T-cell (primary cell): Measurements from ENCODE around the gene NCBP1. TPM values are rescaled to one million over a fixed set of nuclear protein-coding genes. Genes with fewer than 3 reads are reported as not detected.

Source experiments
- ATAC-seq, 4 experiments: fragments of 200-7000 bp in 3 of 4; fragments of 150-1000 bp in 1 of 4; cut with Tn5 transposase; replicated peaks in 1 of 4; 1 replicate in 3 of 4; 2 replicates in 1 of 4; pipeline ENCODE4 v1.10.0; 2021; ENCODE audit warnings: moderate library complexity in 3 of 4, mild to moderate bottlenecking in 2 of 4, moderate number of reproducible peaks in 1 of 4
- CTCF ChIA-PET, 2 donors: fragments of 300-600 bp; sonication (Branson Sonifier 250); formaldehyde crosslinking; loops; one replicate each; lab custom pipeline; 2022; ENCODE audit warnings: antibody characterized with exemption in 2 of 2; lab: Charles Lee
- POLR2A ChIA-PET, 2 donors: fragments of 300-600 bp; sonication (Branson Sonifier 250); formaldehyde crosslinking; loops; one replicate each; lab custom pipeline; 2022; ENCODE audit warnings: antibody characterized with exemption in 2 of 2; lab: Charles Lee
- DNase-seq, 35 experiments: peaks; one replicate each; pipeline versions ENCODE4 v3.0.0 to v3.0.0-alpha.2; 2013 to 2023
- H3K27ac ChIP-seq: one replicate; pipeline ENCODE4 v1.5.1; 2013; ENCODE audit warnings: low read length
- H3K27me3 ChIP-seq, 2 experiments: replicated peaks in 1 of 2; 1 replicate in 1 of 2; 2 replicates in 1 of 2; pipeline versions ENCODE4 v1.6.1 to v1.7.0; 2013; ENCODE audit warnings: low read length in 1 of 2, mixed read lengths in 1 of 2; ENCODE audit not compliant: control insufficient read depth in 2 of 2, insufficient read depth in 2 of 2; ENCODE audit errors: extremely low read depth in 1 of 2
- H3K36me3 ChIP-seq, 2 donors: 1 replicate in 1 of 2; 2 replicates in 1 of 2; pipeline versions ENCODE4 v1.6.1 to v1.7.0; 2013; ENCODE audit warnings: low read length in 1 of 2; ENCODE audit not compliant: control insufficient read depth in 2 of 2, insufficient read depth in 1 of 2; ENCODE audit errors: extremely low read depth in 1 of 2
- H3K4me1 ChIP-seq, 2 experiments: 1 replicate in 1 of 2; 2 replicates in 1 of 2; pipeline versions ENCODE4 v1.6.1 to v1.7.0; 2013; ENCODE audit warnings: low read length in 2 of 2, mixed read lengths in 1 of 2; ENCODE audit not compliant: insufficient read depth in 2 of 2, control insufficient read depth in 1 of 2; ENCODE audit errors: extremely low read depth in 1 of 2
- H3K4me3 ChIP-seq, 2 donors: 1 replicate in 1 of 2; 2 replicates in 1 of 2; pipeline versions ENCODE4 v1.5.1 to v1.7.0; 2013; ENCODE audit warnings: mild to moderate bottlenecking in 2 of 2, low read length in 1 of 2, moderate library complexity in 1 of 2; ENCODE audit not compliant: control insufficient read depth in 1 of 2; ENCODE audit errors: extremely low read depth in 1 of 2
- H3K9me3 ChIP-seq: 2 replicates; pipeline ENCODE4 v1.7.0; 2013
- H3K27ac Mint-ChIP-seq, 2 donors: one replicate each; pipeline ENCODE4 v1.8.0; 2020 to 2021; ENCODE audit warnings: mild to moderate bottlenecking in 2 of 2, mixed read lengths in 2 of 2
- H3K27me3 Mint-ChIP-seq, 2 donors: one replicate each; pipeline ENCODE4 v1.8.0; 2021 to 2022; ENCODE audit warnings: mixed read lengths in 2 of 2
- H3K36me3 Mint-ChIP-seq: one replicate; pipeline ENCODE4 v1.8.0; 2021; ENCODE audit warnings: mixed read lengths
- H3K4me1 Mint-ChIP-seq, 3 donors: one replicate each; pipeline ENCODE4 v1.8.0; 2020 to 2022; ENCODE audit warnings: mixed read lengths in 3 of 3, mild to moderate bottlenecking in 1 of 3
- H3K4me3 Mint-ChIP-seq, 3 donors: one replicate each; pipeline ENCODE4 v1.8.0; 2020 to 2022; ENCODE audit warnings: mild to moderate bottlenecking in 3 of 3, mixed read lengths in 3 of 3, moderate library complexity in 3 of 3
- H3K9me3 Mint-ChIP-seq, 3 donors: one replicate each; pipeline ENCODE4 v1.8.0; 2020 to 2022; ENCODE audit warnings: mixed read lengths in 3 of 3
- WGBS: methylation state at CpG from one replicate; pipeline ENCODE4 v1.1.5; 2013; ENCODE audit warnings: missing lambda C conversion rate; ENCODE audit not compliant: insufficient coverage; 5-methylcytosine and 5-hydroxymethylcytosine counted together
- total RNA-seq, 35 experiments: library from RNA in 6 of 35; stranded (reverse) in 6 of 35; fragments of 120-200 nt in 1 of 35; gene quantifications; one replicate each; pipeline versions ENCODE4 v1.2.1 to v1.2.4 and lab custom pipeline; 2013 to 2026

NCBP1 gene
- total RNA-seq, 5 donors from 2014 or later (not counting 1 experiment from before 2014, with no cell fraction given), result 31.9 to 38.7 (median 33.8) TPM

DNA sequence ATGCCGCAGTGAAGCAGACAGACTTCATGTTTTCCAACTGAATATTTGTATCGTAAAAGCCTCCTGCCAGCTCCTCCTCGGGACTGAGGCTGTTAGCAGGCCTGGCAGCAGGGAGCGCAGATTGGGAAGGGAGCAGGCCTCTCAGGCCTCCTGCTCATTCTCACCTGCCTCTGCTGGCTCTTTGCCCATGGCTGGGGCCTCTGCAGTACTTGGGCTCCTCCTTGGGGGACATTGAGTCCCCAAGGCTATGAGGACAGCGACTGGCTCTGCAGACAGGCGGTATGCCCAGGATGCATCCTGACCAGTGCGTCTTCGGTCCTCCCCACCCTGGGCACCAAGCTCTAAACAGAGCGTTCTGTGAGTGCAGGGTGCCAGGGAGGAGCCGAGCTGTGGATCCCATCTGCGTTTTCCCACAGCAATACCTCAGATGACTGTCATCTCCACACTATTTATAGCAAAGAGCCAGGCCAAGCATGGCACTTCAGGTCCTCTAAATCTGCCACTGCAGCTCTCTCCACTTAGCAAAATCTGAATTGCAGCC, 39.2 kb upstream of the NCBP1 start:
- Mint-ChIP-seq H3K4me3 (no peak overlapping the region), H3K27me3 (peaks cover 0 to 6% of the 10 kb centered on the region in 2 donors), H3K4me1 (peaks cover 7 to 8% (median 7%) of the 10 kb centered on the region in 3 donors), H3K36me3 (peaks cover 7% of the 10 kb centered on the region), H3K27ac (no peak overlapping the region), H3K9me3 (no peaks in the 10 kb centered on the region)
- H3K27me3 ChIP-seq, result peaks cover 0 to 6% of the 10 kb centered on the region in 2 experiments
- no peaks in the 10 kb centered on the region for H3K9me3 ChIP-seq
- H3K4me1 ChIP-seq, result peaks cover 0 to 7% of the 10 kb centered on the region in 2 experiments
- POLR2A ChIA-PET, result no interaction called here
- H3K36me3 ChIP-seq, result peaks cover 0 to 2% of the 10 kb centered on the region in 2 donors
- no peak overlapping the region for H3K4me3 ChIP-seq
- no peak for ATAC-seq
- no peak for DNase-seq
- H3K27ac ChIP-seq, result no peak overlapping the region
- CTCF ChIA-PET, result interaction anchor here in 1 of 2 donors (0.5 kb wide), 1 partner anchor 19 kb away, joined by 3 read pairs; no protein-coding TSS in a partner anchor
- 86% methylated on average over 10 of the region's 11 CpGs for WGBS

DNA sequence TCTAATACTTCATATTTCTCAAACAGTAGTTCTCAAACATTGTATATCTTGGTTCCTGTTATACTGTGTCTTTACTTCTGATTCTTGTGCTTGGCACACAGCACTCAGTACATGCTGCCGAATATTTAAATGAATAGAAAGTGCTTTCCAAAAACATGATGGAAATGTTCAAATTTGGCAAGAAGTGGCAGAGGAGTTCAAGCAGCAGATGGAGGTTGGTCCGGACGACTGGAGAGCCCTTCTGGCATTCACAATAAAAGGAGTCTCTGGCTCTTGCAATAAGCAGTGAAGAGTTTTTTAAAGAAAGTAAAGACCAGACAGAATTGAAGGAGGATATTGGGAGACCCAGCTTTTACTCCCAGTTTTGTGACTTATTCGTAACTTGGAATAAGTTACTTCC, 36.7 kb upstream of the NCBP1 start:
- peaks cover 0 to 2% of the 10 kb centered on the region in 2 experiments for H3K27me3 ChIP-seq
- no peak for DNase-seq
- no peaks in the 10 kb centered on the region for H3K9me3 ChIP-seq
- H3K36me3 Mint-ChIP-seq, result peaks cover 19% of the 10 kb centered on the region
- H3K27me3 Mint-ChIP-seq, result peaks cover 0 to 2% of the 10 kb centered on the region in 2 donors
- no peak overlapping the region for H3K27ac Mint-ChIP-seq
- H3K4me3 Mint-ChIP-seq, result no peak overlapping the region
- peaks cover 0 to 7% of the 10 kb centered on the region in 2 experiments for H3K4me1 ChIP-seq
- no peaks in the 10 kb centered on the region for H3K9me3 Mint-ChIP-seq
- WGBS, result 86% methylated on average over 3 of the region's 4 CpGs
- peaks cover 7 to 8% (median 7%) of the 10 kb centered on the region in 3 donors for H3K4me1 Mint-ChIP-seq
- peaks cover 2 to 23% of the 10 kb centered on the region in 2 donors for H3K36me3 ChIP-seq
- H3K27ac ChIP-seq, result no peak overlapping the region
- no peak overlapping the region for H3K4me3 ChIP-seq
- ChIA-PET CTCF (interaction anchor here in 1 of 2 donors (0.6 to 2.4 kb wide), 3 partner anchors 55 to 129 kb away, joined by 3 to 18 read pairs (median 5); no protein-coding TSS in a partner anchor), POLR2A (no interaction called here)
- no peak for ATAC-seq

DNA sequence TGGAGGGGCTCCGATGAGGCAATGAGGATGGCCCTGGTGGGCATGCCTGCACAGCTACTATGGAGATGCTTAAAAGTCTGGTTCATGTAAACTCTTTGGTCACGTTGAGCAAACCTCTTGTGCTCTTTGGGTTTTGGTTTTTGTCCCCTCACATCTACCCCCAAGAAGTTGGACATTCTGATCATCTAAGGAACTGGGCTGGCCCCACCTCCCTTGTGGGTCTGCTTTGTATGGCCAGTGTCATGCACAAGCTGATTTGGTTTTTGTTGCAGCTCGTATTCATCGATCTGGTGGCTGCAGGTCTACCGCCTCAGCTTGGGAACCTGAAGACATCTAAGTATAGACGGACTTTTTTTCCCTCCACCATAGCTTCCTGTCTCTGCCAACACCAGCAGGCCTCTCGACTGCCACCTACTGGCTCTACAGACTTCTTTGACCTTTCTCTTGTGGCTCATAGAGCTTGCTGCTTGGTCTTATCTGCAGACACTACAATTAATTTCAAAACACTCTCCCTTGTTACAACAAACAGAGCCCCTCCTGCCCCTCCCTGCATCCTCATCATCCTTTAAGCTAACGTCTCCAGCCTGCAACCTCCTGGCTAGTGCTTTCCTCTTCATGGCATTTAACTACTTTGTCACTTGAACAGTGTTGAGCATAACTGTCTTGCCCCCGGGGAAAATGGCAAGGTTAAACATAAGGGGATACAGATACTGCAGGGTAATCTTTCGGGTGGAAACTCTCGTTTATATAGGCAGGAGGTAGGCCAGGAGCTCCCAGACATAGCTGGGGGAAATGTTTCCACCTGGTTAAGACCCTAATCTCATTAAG, 34.9 kb upstream of the NCBP1 start:
- H3K4me3 ChIP-seq, result peak overlapping the region in 1 of 2 donors; percentile 10
- Mint-ChIP-seq H3K4me3 (peak overlapping the region in 2 of 3 donors; percentile 41 to 44), H3K27me3 (peaks cover 0 to 2% of the 10 kb centered on the region in 2 donors), H3K27ac (peak overlapping the region in 1 of 2 donors; percentile 15), H3K4me1 (peaks cover 7 to 8% (median 7%) of the 10 kb centered on the region in 3 donors), H3K36me3 (peaks cover 31% of the 10 kb centered on the region), H3K9me3 (no peaks in the 10 kb centered on the region)
- DNase-seq (peak; percentile 32 to 84 (median 63)), ATAC-seq (peak; percentile 86 to 97 (median 92))
- H3K9me3 ChIP-seq, result no peaks in the 10 kb centered on the region
- peaks cover 7 to 39% of the 10 kb centered on the region in 2 donors for H3K36me3 ChIP-seq
- no peak overlapping the region for H3K27ac ChIP-seq
- H3K27me3 ChIP-seq, result peaks cover 0 to 2% of the 10 kb centered on the region in 2 experiments
- ChIA-PET CTCF (interaction anchor here (0.5 to 2.4 kb wide), 39 partner anchors 9 to 745 kb away, joined by 3 to 23 read pairs (median 4); partner anchors contain the start of genes NCBP1 (in 1 of the 2), TDRD7 (in 1 of the 2), TSTD2 (in 1 of the 2) and ZNF782 (in 1 of the 2)), POLR2A (interaction anchor here in 1 of 2 donors (0.6 kb wide), 1 partner anchor 189 kb away, joined by 4 read pairs; no protein-coding TSS in a partner anchor)
- WGBS, result 25% methylated on average over 6 of the region's 11 CpGs
- peaks cover 0 to 7% of the 10 kb centered on the region in 2 experiments for H3K4me1 ChIP-seq

DNA sequence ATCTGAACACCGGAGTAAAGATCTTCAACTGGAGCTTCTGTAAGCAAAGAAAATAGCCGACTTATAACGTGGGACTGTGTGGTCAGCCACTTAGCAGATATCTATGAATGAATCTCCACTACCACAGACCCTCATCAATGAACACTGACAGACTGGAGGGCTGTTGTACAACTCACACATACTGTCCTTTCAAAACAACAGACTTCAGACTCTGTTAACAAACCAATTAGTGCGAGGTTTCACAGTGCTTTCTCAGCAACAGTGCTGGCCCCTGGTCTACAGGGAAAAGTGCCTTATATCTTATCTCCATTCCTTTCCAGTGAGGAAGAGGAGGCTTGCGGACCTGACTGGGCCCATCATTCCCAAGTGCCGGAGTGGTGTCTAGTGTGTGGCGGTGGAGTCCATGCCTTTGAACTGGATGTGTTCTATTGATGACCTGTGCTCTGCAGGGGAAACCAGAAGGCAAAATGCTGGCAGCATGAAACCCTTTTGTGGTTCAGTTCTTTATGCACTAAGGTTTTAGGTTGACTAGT, 34.2 kb upstream of the NCBP1 start:
- H3K4me3 ChIP-seq, result no peak overlapping the region
- POLR2A ChIA-PET, result interaction anchor here in 1 of 2 donors (0.6 kb wide), 1 partner anchor 190 kb away, joined by 4 read pairs; no protein-coding TSS in a partner anchor
- DNase-seq (no peak), ATAC-seq (no peak)
- H3K27ac ChIP-seq, result no peak overlapping the region
- Mint-ChIP-seq H3K27me3 (peaks cover 0 to 2% of the 10 kb centered on the region in 2 donors), H3K27ac (no peak overlapping the region), H3K4me3 (no peak overlapping the region), H3K4me1 (peaks cover 7 to 8% (median 7%) of the 10 kb centered on the region in 3 donors), H3K9me3 (no peaks in the 10 kb centered on the region), H3K36me3 (peaks cover 31% of the 10 kb centered on the region)
- H3K9me3 ChIP-seq, result no peaks in the 10 kb centered on the region
- WGBS, result 85% methylated on average over 5 of the region's 7 CpGs
- H3K36me3 ChIP-seq, result peaks cover 10 to 44% of the 10 kb centered on the region in 2 donors
- H3K27me3 ChIP-seq, result peaks cover 0 to 2% of the 10 kb centered on the region in 2 experiments
- CTCF ChIA-PET, result interaction anchor here (0.5 to 2.4 kb wide), 28 partner anchors 9 to 745 kb away, joined by 3 to 23 read pairs (median 4); partner anchors contain the start of genes NCBP1 (in 1 of the 2), TDRD7 (in 1 of the 2), TSTD2 (in 1 of the 2) and ZNF782 (in 1 of the 2)
- H3K4me1 ChIP-seq, result peaks cover 0 to 7% of the 10 kb centered on the region in 2 experiments

DNA sequence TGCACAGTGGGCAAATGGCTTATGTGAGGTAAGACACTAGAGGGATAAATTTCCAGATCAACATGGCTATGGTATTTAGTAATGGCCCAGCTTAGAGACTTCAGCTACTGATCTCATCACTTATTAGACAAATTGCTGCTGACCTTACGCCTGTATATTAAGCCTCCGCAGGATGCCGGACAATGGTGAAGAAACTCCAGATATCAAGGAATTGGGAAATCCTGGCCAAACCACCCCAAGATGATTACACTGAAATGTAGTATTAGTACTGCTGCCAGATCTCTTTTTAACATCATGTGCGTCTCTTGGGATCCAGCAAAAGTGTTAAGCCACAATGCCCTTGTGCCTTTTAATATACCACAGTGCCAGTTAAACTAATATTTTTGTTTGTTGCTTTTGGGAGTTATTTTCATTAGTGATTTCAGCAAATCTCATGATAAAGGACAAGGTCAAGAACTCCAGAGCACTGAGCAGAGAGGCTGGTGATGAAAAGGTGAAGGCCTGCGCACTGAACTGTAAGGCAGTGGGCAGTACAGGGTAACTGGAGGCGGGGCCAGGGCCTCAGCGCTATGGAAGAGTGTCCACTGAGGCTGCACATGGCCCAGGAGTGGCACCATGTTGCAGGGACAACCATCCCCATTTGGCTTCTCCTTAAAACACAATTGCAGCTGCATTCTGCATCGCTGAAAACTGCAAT, 32.9 kb upstream of the NCBP1 start:
- Histone ChIP-seq H3K9me3 (no peaks in the 10 kb centered on the region), H3K36me3 (peaks cover 21 to 57% of the 10 kb centered on the region in 2 donors), H3K27ac (no peak overlapping the region), H3K4me1 (peaks cover 0 to 7% of the 10 kb centered on the region in 2 experiments), H3K4me3 (no peak overlapping the region), H3K27me3 (peaks cover 0 to 2% of the 10 kb centered on the region in 2 experiments)
- no peak for DNase-seq
- Mint-ChIP-seq H3K27ac (no peak overlapping the region), H3K36me3 (peaks cover 38% of the 10 kb centered on the region), H3K27me3 (peaks cover 0 to 2% of the 10 kb centered on the region in 2 donors), H3K9me3 (no peaks in the 10 kb centered on the region), H3K4me1 (peaks cover 7 to 8% (median 7%) of the 10 kb centered on the region in 3 donors), H3K4me3 (no peak overlapping the region)
- no peak for ATAC-seq
- ChIA-PET CTCF (interaction anchor here in 1 of 2 donors (1.4 kb wide), 1 partner anchor 132 kb away, joined by 3 read pairs; no protein-coding TSS in a partner anchor), POLR2A (no interaction called here)
- 100% methylated on average over 2 of the region's 8 CpGs for WGBS
